ENCODE data around the gene CSNK1D. TPM values are rescaled to one million over a fixed set of nuclear protein-coding genes. Genes with fewer than 3 reads are reported as not detected.

Gene CSNK1D
- total RNA-seq, 1 donor from 2014 or later = 29.0 TPM

- peak; percentile 88 for DNase-seq (ENCODE audit: low read depth)
Measured at GRCh38 chr17:82230609-82231311, 42.7 kb downstream of the CSNK1D start.

GRCh38 chr17:82229698-82230608, 43.5 kb downstream of the CSNK1D start:
- no peak for DNase-seq (ENCODE audit: low read depth)

- peak; percentile 65 for DNase-seq (ENCODE audit: low read depth)
Measured at GRCh38 chr17:82228842-82229697, 44.4 kb downstream of the CSNK1D start, which contains the start of gene SLC16A3. Gene SLC16A3 (plus strand): TSS chr17:82229042. CDS start chr17:82236009, 6,967 bp downstream.

GRCh38 chr17:82228278-82228841, 45.1 kb downstream of the CSNK1D start:
- no peak for DNase-seq (ENCODE audit: low read depth)

- no peak for DNase-seq (ENCODE audit: low read depth)
Measured at GRCh38 chr17:82227629-82228277, 45.7 kb downstream of the CSNK1D start.

- peak; percentile 30 for DNase-seq (ENCODE audit: low read depth)
Measured at GRCh38 chr17:82226809-82227628, 46.5 kb downstream of the CSNK1D start.

- DNase-seq (ENCODE audit: low read depth) = no peak
Measured at GRCh38 chr17:82226146-82226808, 47.2 kb downstream of the CSNK1D start.

GRCh38 chr17:82225368-82226029, 48.0 kb downstream of the CSNK1D start:
- peak; percentile 87 for DNase-seq (ENCODE audit: low read depth)

- DNase-seq (ENCODE audit: low read depth) = no peak
Measured at GRCh38 chr17:82224666-82225065, 48.8 kb downstream of the CSNK1D start.

- no peak for DNase-seq (ENCODE audit: low read depth)
Measured at GRCh38 chr17:82223517-82223916, 50.0 kb downstream of the CSNK1D start.

GRCh38 chr17:82222816-82223215, 50.7 kb downstream of the CSNK1D start:
- DNase-seq (ENCODE audit: low read depth) = no peak

- no peak for DNase-seq (ENCODE audit: low read depth)
Measured at GRCh38 chr17:82221341-82221902, 52.1 kb downstream of the CSNK1D start.

- DNase-seq (ENCODE audit: low read depth) = no peak
Measured at GRCh38 chr17:82219753-82220709, 53.5 kb downstream of the CSNK1D start.

GRCh38 chr17:82219083-82219482, 54.4 kb downstream of the CSNK1D start:
- DNase-seq (ENCODE audit: low read depth) = no peak

- DNase-seq (ENCODE audit: low read depth) = no peak
Measured at GRCh38 chr17:82218349-82219075, 55.0 kb downstream of the CSNK1D start.

- DNase-seq (ENCODE audit: low read depth) = peak; percentile 89
Measured at GRCh38 chr17:82217530-82218204, 55.8 kb downstream of the CSNK1D start.

Data from myocyte (in vitro differentiated cells).